ENCODE results near the gene SURF2. TPM values are rescaled to one million over a fixed set of nuclear protein-coding genes. Genes with fewer than 3 reads are reported as not detected.

Gene SURF2
- total and polyA plus RNA-seq, 9 of the 15 experiments (the other 6 are each of a cell fraction or from before 2014, with no cell fraction given): 5.5 to 82.5 (median 21.3) TPM

- TF ChIP-seq ZBTB2 (IDR thresholded peaks at IDR 0.05) (no peak), CTCFL (IDR thresholded peaks at IDR 0.05; ENCODE audit: borderline replicate concordance, insufficient read depth, low read depth, low read length, poor library complexity, severe bottlenecking) (peak; percentile 25), XRCC3 (IDR thresholded peaks at IDR 0.05) (no peak), MAZ (CRISPR knock-in tag; conservative IDR thresholded peaks at IDR 0.05 in 1 of 2, IDR thresholded peaks at IDR 0.05 in 1 of 2) (peak in 1 of 2 experiments; percentile 33; a peak in 1 of 4 replicates), CREM (IDR thresholded peaks at IDR 0.05; ENCODE audit: low read depth) (no peak), ATF4 (CRISPR knock-in tag; IDR thresholded peaks at IDR 0.05) (no peak), EZH2 (IDR thresholded peaks at IDR 0.05; ENCODE audit: borderline replicate concordance, low read depth, low read length) (no peak), ZNF124 (CRISPR knock-in tag; IDR thresholded peaks at IDR 0.05) (no peak), EP400 (IDR thresholded peaks at IDR 0.05) (peak; percentile 43; the same call in 1 of the 2 replicates), FOSL1 (tag; conservative IDR thresholded peaks at IDR 0.05) (peak; percentile 31; the same call in 1 of the 2 replicates)
These were observed 18.9 kb downstream of the SURF2 start (continued) for GRCh38 chr9:133375116-133375723.
